GM21786 (cell line): ENCODE results near the gene THSD7A.
A peak's percentile ranks its signal among the peaks of the same experiment; 100 is the strongest.

ENCODE experiments used
- ATAC-seq: cut with Tn5 transposase; IDR thresholded peaks from one replicate; pipeline ENCODE4 v1.9.1; 2021; ENCODE audit not compliant: unreplicated experiment

The THSD7A gene

DNA sequence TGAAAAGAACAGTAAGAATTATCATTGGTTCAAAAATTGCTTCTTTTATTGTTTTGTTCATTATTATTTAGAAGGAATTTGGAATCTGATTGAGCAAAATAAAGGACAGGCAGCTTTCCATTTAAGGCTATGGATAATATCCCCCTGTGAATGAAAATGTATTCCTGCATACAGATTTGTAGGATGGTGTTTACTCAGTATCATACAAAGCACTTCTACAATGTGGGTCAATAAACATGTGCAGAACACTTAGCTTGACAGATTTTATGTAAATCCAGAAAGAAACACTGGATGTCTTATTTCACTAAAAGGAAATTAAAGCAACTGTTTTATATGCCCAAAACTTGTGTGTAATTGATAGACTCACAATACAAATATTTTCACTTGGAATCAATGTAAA lies 189.7 kb downstream of the THSD7A start:
- ATAC-seq = no peak

DNA sequence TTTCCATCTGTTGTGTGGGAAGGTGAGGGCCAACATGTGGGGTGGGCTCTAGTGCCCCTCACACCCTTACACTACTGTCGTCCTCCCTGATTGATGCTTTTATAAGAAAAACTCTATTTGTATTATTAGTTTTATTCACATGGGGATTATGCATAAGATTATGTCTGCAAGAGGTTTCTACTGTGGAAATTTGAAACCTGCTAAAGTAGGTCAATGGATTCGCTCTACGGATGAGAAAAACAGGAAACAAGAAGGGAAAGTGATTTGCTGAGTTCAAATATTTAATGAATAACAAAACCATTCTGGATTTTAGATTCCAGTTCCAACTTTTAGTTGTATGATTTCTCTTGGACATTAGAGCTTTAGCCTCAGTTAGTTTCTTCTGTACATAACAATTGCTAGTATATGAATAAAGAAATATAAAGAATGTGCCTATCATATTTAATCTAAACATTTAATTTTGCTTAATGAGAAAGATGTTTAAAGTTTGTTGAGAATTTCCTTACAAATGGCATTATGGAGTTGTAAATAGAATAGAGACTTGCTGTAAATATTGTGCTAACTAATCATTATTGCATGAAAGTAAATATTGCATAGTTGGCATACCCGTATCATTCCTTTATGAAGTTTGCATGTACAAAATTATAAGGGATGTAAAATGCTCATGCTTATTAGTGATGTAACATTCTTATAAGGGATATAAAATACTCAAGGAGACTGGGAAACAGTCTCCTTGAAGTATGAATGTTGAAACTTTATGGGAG lies 193.8 kb downstream of the THSD7A start:
- ATAC-seq = no peak

DNA sequence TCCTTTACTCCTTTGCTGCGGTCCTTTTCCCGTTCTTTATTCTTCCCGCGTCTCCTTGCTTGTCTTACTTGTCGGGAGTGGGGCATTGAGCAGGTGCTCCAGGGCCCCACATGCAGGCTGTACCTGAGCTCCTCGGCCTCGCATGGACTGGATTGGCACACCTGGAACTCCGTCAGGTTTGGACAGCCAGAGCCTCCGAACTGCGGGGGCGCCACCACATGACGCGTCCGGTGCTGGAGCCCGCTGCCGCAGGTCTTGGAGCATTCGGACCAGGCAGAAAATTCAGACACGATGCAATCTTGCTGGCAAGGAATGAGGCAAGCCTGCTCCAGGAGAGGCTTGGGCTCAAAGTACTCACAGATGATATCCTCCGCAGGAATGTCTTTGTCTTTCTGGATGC lies 195.7 kb downstream of the THSD7A start:
- ATAC-seq = no peak

DNA sequence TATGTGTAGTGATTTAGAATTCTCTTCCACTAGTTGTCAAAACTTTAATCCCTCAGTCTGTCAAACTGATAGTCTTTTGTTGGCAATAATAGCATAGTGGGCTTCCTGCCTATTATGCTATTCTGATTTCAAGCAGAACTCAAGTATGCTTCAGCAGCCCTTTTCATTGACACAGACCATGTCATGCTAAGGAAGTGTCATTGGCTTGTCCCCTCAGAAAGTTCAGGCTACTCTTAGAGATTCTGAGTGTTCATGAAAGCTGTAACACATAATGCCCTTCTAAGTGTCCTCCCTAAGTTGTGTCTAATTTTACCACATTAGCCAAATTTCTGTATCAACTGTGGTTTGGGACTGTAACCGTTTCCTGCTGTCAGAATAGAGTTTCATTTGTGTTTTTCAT lies 198.7 kb downstream of the THSD7A start:
- no peak for ATAC-seq

DNA sequence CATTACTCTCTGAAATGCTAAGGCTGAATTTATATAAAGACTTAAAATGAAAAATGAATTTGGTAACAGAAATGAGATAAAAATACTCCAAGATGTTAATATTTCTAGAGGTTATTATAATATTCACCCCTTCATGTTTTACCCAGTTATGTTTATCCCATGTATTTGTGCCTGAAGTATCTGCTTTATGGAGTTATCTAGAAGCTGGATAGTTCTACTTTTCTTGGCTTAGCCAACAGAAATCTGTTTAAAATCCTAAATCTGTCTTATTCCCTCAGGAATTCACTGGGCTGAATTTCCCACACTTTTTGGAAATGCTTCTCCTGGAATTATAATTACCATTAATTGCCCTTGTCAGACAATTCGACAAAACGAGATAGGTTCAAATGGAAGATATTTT lies 201.6 kb downstream of the THSD7A start:
- no peak for ATAC-seq

DNA sequence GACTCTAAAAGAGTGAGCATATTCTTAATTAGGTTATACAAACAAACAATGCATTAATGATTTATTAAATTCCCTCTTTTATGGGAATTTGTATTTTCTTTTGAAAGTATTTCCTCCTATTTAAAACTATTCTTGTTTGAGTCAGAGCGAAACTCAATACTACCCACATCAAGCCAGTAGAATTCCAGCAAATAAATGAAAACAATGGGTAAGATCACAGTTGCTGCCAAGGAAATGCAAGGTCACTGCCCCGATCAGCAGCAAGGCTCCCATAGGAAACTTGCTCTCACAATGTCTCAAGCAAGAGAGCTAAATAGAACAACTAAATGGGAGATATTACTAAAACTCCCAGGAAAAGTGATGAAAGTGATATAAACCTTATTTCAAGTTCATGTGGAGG lies 206.3 kb downstream of the THSD7A start:
- ATAC-seq = no peak

DNA sequence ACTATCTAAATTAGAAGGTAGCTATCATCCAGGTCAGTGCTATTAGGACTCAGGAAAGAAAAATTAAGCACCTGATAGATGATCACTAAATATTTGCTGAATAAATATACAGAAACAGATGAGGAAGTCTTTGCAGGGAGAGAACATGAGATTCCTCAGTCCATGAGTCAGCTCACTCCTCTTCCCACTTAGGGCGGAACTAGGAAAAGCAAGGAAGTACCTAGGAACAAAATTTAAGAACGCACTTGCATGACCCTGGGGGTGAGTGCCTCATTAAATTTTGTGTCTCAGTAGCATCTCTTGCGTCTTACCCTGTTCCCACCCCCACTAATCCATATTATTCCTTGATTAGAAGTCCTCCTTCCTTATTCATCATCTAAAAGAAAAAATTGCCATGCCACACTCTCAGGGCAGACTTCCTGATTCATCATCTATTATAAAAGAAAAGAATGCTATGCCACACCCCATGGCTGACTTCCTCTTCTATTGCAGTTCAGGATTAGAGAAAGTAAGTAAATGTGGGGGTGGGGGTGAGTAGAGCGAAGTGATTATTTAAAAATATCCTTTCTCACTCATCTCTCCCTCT lies 208.8 kb downstream of the THSD7A start:
- ATAC-seq = no peak

DNA sequence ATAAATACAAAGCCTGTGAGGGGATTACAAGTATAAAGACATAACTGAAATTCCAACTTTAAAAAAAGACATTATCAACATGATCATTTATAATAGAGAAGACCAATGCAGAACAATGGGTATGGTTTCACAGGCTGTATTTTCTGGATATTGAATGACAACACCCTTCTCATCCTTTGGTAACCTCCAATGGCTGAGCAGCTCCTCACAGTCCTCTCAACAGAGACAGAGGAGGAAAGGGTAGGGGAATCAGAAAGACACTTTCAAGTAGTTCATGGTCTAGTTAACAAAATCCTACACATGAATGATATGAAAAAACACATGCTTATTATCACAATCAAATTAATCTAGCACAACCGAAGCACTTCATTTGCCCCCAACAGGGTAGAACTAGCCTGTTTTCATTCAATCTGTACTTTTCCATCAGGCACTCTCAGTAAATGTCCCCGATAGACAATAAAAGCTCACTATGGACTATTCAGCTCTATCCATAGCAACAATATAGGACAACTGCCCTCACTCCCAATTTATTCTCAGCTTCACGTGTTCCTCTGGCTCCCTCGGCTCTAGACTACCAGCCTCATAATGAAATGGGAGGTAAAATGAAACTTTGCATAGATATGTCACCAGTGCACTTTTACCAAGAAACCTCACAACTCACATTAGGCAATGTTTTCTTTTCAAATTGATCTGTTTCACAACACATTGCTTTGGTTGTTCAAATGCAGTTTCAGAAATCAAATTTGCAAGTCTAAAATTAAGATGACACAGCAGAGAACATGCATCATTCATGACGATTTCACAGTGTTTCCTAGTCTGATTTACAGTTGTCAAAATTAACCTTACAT lies 211.4 kb downstream of the THSD7A start:
- ATAC-seq = no peak

DNA sequence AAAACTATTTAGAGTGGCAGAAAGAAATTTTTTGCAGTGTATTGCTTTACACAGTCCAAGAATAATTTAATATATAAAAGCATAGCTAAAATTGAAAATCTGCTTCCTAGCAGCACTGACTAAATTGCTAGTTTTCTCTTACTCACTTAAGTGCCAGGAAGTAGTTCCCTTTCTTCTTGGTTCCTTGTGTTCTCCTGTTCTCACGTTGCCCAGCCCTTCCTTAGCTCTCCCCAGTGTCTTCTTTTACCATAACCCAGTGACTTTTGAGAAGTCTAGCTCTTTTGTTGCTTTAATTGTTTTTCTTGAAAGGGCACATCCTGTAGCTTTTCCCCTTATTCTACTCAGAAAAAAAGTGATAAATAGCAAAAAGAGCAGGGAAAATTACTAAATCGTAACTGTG lies 215.5 kb downstream of the THSD7A start:
- no peak for ATAC-seq

DNA sequence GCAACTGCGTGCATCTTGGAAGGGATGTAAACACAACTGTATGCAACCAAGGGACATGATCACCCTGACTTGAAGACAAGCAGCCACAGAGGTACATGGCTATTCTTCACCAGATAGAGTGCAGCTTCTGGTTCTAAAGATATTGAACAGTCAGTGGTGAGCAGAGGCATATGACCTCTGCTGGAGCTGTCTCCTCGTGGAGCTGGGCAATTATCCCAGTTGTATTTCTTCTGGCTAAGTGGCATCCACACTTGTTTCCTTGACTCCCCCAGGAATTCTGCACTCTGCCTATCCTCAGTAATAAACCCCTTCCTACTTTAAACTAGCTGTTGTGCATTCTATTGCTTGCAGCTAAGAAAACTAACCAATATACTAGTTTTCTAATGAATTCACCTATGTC lies 216.8 kb downstream of the THSD7A start:
- no peak for ATAC-seq

DNA sequence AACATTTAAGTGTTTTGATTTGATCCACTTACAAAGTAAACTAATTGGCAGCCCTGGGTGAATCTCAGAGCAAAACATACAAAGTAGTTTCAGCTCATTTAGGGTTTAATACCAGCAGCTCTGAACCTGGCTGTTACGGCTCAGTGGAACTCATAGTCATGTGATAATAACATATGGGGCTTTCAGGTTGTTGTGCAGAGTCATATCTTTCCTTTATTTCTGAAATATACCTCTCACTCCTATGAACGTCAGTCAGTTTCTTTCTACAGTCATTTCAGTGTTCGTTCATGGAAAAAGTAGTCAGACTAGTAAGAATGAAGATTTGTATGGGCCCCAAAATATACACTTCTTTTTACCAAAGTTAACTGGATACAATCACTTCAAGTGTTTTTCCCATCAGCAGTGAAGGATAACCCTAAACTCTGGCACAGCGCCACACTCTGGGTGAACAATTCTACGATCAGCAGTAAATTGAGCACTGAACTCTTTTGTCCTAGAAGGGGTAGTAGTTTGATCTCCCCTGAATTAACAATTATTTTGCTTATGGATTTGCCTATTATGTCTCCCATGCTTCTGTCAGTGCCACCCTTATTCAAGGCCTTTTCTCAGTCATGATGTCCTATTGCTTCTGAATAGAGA lies 218.6 kb downstream of the THSD7A start:
- peak; percentile 90 for ATAC-seq

DNA sequence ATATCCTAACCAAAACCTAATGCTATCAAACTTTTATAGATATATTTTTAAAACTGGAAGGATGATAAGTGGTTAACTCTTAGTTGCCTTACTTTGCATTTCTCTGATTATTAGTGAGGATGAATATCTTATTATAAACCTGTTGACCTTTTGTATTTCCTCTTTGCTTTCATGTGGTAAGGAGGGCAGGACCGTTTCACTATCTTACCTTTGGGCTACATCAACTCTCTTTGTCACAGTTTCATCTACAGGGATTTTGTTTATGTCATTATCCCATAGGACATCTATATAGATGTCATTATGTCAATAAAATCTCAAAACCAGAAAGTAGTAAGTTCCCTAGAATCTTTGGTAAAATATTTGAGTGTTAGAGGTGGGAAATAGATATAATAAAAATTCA lies 219.3 kb downstream of the THSD7A start:
- peak; percentile 32 for ATAC-seq

DNA sequence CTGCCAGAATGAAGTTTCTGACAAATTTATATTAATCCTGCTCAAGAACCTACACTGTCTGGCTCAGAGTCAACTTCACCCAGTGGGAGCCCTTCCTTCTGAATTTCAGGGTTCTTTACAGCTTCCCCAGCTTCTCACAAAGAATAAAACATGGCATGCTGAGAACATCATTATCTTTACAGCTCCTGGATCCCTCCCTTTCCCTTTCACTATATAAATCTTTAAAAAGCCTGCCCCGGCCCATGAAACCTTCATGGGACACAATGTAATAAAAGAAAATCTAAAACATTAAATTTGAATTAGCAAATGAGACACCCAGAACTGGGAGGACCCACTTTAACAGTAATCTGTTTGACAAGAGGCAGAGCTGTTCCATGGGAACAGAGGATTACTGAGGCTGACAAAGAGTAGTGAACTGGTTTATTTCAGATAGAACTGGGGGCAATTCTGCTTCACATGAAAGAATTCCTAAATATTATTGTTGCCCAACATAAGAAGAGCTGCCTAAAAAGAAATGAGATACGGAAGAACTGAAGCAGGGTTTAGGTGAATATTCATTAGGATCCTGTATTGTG lies 222.8 kb downstream of the THSD7A start:
- no peak for ATAC-seq

DNA sequence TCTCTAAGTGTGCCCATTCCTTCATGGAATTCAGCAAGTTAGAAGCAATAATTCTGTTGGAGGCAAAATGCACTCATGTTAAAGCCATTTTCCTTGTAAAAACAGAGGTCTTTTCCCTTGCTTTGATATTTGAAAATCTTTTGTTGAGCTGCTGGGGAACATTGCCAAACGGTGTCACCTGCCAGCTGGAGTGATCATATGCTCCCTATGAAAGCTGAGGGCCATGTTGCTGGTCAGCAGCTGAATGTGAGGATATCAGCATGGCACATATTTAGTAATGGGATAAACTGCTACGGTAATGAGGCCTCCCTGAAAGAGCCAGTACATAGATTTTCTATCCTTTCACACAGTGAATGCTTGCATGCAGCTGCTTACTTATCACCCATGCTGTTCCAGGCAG lies 224.3 kb downstream of the THSD7A start:
- no peak for ATAC-seq

DNA sequence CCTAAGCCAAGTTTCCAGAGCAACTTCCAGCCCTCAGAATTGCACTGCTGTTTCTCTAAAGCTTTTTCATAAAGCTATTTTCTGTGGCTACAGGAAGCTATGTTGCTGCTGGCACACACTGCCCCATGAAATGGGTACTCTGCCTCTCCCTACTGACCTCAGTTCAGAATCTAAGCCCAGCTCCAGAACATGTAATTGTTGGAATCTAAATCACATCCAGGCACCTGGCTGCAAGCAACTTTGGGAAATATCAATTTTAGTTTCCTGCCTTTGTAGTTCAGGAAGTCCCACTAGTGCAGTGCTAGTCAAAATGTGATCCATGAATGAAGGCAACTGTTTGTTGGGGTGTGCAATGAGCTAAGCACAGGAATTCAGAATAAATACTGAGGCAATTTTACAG lies 226.2 kb downstream of the THSD7A start:
- ATAC-seq = no peak

DNA sequence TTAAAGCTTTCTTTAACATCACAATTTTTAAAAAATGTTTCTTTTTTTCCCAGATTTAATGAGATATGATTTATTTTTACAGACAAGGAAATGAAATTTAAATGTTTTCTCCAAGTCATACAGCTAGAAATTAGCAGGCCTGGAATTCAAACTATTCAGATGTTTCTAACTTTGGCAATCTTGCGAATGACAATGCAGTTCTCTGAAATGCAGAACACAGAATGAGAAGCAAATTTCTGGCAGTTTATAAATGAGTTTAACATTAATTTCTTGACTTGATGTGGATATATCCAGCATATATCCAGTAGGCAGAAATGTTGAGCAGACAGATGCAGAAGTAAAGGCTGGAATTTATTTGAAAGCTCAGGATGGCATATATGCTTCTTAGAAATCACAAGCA lies 227.5 kb downstream of the THSD7A start:
- ATAC-seq = no peak

DNA sequence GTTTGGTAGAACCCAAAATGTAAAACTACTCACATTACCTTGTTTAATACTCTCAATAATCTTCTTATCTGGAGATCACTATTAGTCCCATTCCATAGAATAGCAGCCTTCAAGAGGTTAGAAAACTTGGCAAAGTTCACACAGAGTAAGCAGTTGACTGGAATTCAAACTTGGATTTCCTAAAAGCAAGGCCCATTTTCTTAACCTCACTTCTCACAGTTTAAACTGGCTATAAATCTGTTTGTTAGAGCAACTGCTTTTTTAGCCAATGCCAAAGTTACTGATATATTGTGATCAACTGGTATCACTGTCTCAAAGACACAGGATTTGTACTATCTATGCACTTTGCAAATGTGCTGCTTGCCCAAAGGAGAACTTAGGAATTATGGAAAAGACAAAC lies 230.2 kb downstream of the THSD7A start:
- ATAC-seq = no peak

DNA sequence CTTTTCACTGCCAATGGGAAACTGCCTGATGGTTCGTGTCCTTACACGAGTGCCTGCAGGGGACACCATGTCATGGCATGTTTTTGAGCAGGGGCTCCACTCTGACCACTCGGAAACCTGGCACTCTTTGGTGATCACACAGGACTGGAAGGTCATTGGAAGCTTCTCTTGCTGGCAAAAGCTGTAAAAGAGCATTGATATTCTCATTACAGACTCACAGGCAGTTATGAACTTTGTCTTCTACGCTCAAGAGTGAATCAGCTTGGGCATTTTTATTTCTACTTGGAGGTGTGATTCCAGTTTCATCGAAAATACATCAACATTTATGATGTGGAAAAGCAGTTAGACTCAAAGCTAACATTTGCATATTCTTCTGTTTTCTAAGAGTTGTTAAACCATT lies 238.7 kb downstream of the THSD7A start:
- no peak for ATAC-seq

DNA sequence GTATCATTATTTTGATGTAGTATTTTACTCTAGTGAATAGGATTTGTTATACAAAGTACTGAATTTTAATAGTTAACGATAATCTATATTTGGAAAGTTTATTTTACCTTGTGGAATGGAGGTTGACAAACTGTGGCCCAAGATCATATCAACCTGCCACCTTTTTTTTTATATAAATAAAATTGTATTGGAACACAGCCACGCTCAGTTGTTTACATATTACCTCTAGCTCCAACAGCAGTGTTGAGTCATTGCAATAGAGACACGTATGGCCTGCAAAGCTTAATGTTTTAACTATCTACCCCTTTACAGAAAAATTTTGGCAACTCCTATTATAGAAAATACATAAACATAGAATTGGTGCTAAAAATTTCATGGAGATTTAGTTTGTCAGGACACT lies 239.3 kb downstream of the THSD7A start:
- no peak for ATAC-seq

DNA sequence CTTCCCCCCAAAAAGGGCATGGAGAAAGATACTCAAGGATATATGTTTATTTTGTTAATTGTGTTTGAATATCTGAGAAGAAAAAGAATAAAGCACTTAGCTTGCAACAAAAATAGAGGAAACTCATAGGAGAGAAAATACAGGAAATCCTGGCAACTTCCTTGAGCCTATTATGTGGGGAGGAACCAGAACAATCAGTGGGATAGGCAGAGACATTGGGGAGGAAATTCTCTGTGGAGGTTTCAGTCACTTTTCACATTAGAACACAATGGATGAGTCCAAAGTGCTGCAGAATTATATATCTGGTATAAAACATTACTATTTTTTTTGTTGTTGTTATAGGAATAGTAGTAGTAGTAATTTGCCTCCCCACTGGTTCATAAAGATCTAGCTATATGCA lies 240.1 kb downstream of the THSD7A start:
- ATAC-seq = no peak

DNA sequence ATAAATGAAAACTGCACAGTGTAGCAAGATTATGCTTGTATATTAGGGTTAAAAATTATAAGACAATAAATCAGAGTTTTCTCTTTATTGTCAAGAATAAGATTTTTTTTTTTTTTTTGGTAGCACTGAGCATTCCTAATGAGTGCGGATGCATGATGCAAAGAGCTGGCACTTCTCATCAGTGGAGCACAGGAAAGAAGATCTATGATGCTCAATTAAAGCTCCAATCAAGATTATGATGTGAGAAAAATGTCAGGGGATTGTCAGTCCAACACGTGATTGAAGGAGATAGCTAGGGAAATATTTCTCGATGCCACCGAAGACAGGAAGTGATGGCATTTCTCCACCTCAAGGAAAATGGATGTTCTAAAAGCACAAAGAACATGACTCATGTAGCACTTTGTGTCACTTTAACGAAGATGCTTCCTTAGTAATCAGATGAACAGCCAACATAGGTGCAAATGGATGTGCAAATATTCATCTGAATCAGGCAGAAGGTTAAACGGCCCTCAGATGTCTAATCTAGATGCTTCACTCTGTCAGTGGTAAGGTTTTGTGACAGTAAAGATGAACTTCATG lies 240.9 kb downstream of the THSD7A start:
- no peak for ATAC-seq
